ENCODE results near the gene CST9L.

The CST9L gene

GRCh38 chr20:23604306-23604705 is 36.0 kb upstream of the CST9L start:
- no peaks in the 10 kb centered on the region for H3F3A ChIP-seq (ENCODE audit: control insufficient read depth, insufficient read depth)
- H3K4me2 ChIP-seq (ENCODE audit: low read length), result no peak overlapping the region
- TF ChIP-seq EZH2phosphoT487 (IDR thresholded peaks at IDR 0.05; ENCODE audit: borderline replicate concordance, low read length) (no peak), CTCF (IDR thresholded peaks at IDR 0.05; ENCODE audit: low read depth, low read length, poor library complexity, severe bottlenecking) (no peak)
- H3K36me3 ChIP-seq (ENCODE audit: control insufficient read depth, low read length), result no peaks in the 10 kb centered on the region
- no peak overlapping the region for H3K4me3 ChIP-seq (ENCODE audit: low read length)
- no peaks in the 10 kb centered on the region for H4K20me1 ChIP-seq (ENCODE audit: control insufficient read depth, insufficient read depth, low read depth, low read length)
- no peaks in the 10 kb centered on the region for H3K4me1 ChIP-seq (ENCODE audit: control insufficient read depth, low read length)
- H3K9me3 ChIP-seq (ENCODE audit: control insufficient read depth, insufficient read depth, low read length), result no peaks in the 10 kb centered on the region
- no peaks in the 10 kb centered on the region for H3K9me2 ChIP-seq (replicated peaks; ENCODE audit: control insufficient read depth, low read length)
- H3K27ac ChIP-seq (ENCODE audit: low read depth, low read length), result no peak overlapping the region
- no peaks in the 10 kb centered on the region for H3K27me3 ChIP-seq (ENCODE audit: control insufficient read depth, low read length)
- H3K79me2 ChIP-seq (ENCODE audit: control insufficient read depth, low read length), result no peaks in the 10 kb centered on the region

- Histone ChIP-seq H3K4me1 (ENCODE audit: control insufficient read depth, low read length) (no peaks in the 10 kb centered on the region), H3K36me3 (ENCODE audit: control insufficient read depth, low read length) (no peaks in the 10 kb centered on the region), H3K27ac (ENCODE audit: low read depth, low read length) (no peak overlapping the region), H4K20me1 (ENCODE audit: control insufficient read depth, insufficient read depth, low read depth, low read length) (no peaks in the 10 kb centered on the region), H3K4me2 (ENCODE audit: low read length) (no peak overlapping the region), H3K9me3 (ENCODE audit: control insufficient read depth, insufficient read depth, low read length) (no peaks in the 10 kb centered on the region), H3K4me3 (ENCODE audit: low read length) (no peak overlapping the region), H3K79me2 (ENCODE audit: control insufficient read depth, low read length) (no peaks in the 10 kb centered on the region), H3K9me2 (replicated peaks; ENCODE audit: control insufficient read depth, low read length) (no peaks in the 10 kb centered on the region), H3F3A (ENCODE audit: control insufficient read depth, insufficient read depth) (no peaks in the 10 kb centered on the region), H3K27me3 (ENCODE audit: control insufficient read depth, low read length) (no peaks in the 10 kb centered on the region)
- TF ChIP-seq CTCF (IDR thresholded peaks at IDR 0.05; ENCODE audit: low read depth, low read length, poor library complexity, severe bottlenecking) (no peak), EZH2phosphoT487 (IDR thresholded peaks at IDR 0.05; ENCODE audit: borderline replicate concordance, low read length) (no peak)
Observed at GRCh38 chr20:23603321-23603720, 35.0 kb upstream of the CST9L start.

GRCh38 chr20:23602699-23603098 is 34.4 kb upstream of the CST9L start:
- H3K4me1 ChIP-seq (ENCODE audit: control insufficient read depth, low read length), result no peaks in the 10 kb centered on the region

More at GRCh38 chr20:23602699-23603098, 34.4 kb upstream of the CST9L start:
- Histone ChIP-seq H3K27ac (ENCODE audit: low read depth, low read length) (no peak overlapping the region), H3K4me2 (ENCODE audit: low read length) (no peak overlapping the region), H3K27me3 (ENCODE audit: control insufficient read depth, low read length) (no peaks in the 10 kb centered on the region), H3F3A (ENCODE audit: control insufficient read depth, insufficient read depth) (no peaks in the 10 kb centered on the region), H3K9me2 (replicated peaks; ENCODE audit: control insufficient read depth, low read length) (no peaks in the 10 kb centered on the region), H3K9me3 (ENCODE audit: control insufficient read depth, insufficient read depth, low read length) (no peaks in the 10 kb centered on the region), H4K20me1 (ENCODE audit: control insufficient read depth, insufficient read depth, low read depth, low read length) (no peaks in the 10 kb centered on the region), H3K4me3 (ENCODE audit: low read length) (no peak overlapping the region), H3K36me3 (ENCODE audit: control insufficient read depth, low read length) (no peaks in the 10 kb centered on the region), H3K79me2 (ENCODE audit: control insufficient read depth, low read length) (no peaks in the 10 kb centered on the region)
- TF ChIP-seq CTCF (IDR thresholded peaks at IDR 0.05; ENCODE audit: low read depth, low read length, poor library complexity, severe bottlenecking) (no peak), EZH2phosphoT487 (IDR thresholded peaks at IDR 0.05; ENCODE audit: borderline replicate concordance, low read length) (no peak)
